HepG2 (cell line): Measurements from ENCODE around the gene MARCHF9. TPM values are rescaled to one million over a fixed set of nuclear protein-coding genes. Genes with fewer than 3 reads are reported as not detected.

ENCODE experiments used
- CCAR2 ChIP-seq: fragments of 200-400 bp; formaldehyde crosslinking; optimal IDR thresholded peaks from 2 replicates; pipeline ENCODE3; 2018; ENCODE audit warnings: low read depth, mild to moderate bottlenecking, low read length, moderate library complexity
- EHMT2 ChIP-seq: fragments of 200-600 bp; sonication (generic); IDR thresholded peaks from 2 replicates; pipeline ENCODE4 v1.7.0; 2017; ENCODE audit warnings: antibody characterized with exemption, low read depth, low read length, borderline replicate concordance
- FOXK1 ChIP-seq: sonication (generic); formaldehyde crosslinking; IDR thresholded peaks from 2 replicates; pipeline ENCODE4 v1.4.0; 2020; ENCODE audit warnings: low read depth, missing genetic modification reagents, borderline replicate concordance
- FOXP1 ChIP-seq, 2 experiments: fragments of 450-650 bp in 1 of 2; IDR thresholded peaks; 2 replicates each; pipeline ENCODE4 v1.6.1; 2017 to 2018; ENCODE audit warnings: antibody characterized with exemption in 1 of 2
- HMGXB3 ChIP-seq: sonication (generic); formaldehyde crosslinking; IDR thresholded peaks from 2 replicates; pipeline ENCODE4 v1.4.0; 2020; ENCODE audit warnings: missing genetic modification reagents, borderline replicate concordance
- HNF4A ChIP-seq: sonication (generic); formaldehyde crosslinking; IDR thresholded peaks from 2 replicates; pipeline ENCODE4 v1.4.0; 2020; ENCODE audit warnings: missing genetic modification reagents
- IRF2 ChIP-seq: IDR thresholded peaks from 2 replicates; pipeline ENCODE4 v1.6.1; 2018; ENCODE audit warnings: missing genetic modification reagents, missing compliant biosample characterization
- KLF9 ChIP-seq: IDR thresholded peaks from 2 replicates; pipeline ENCODE4 v1.6.1; 2016; ENCODE audit warnings: low read depth
- NONO ChIP-seq, 2 experiments: fragments of 450-650 bp in 1 of 2; sonication (generic) in 1 of 2; formaldehyde crosslinking in 1 of 2; IDR thresholded peaks in 1 of 2; conservative IDR thresholded peaks in 1 of 2; 2 replicates each; pipeline versions ENCODE4 v1.6.1 to v1.8.0; 2017 to 2022; ENCODE audit warnings: mild to moderate bottlenecking in 1 of 2, missing genetic modification reagents in 1 of 2, moderate library complexity in 1 of 2
- ZNF33A ChIP-seq: sonication (generic); formaldehyde crosslinking; IDR thresholded peaks from 2 replicates; pipeline ENCODE4 v1.5.1; 2020; ENCODE audit warnings: missing genetic modification reagents, mild to moderate bottlenecking, moderate library complexity, borderline replicate concordance
- ZNF629 ChIP-seq: sonication (generic); formaldehyde crosslinking; conservative IDR thresholded peaks from 2 replicates; pipeline ENCODE4 v1.5.0; 2020; ENCODE audit warnings: missing genetic modification reagents
- ZNF660 ChIP-seq: sonication (generic); formaldehyde crosslinking; IDR thresholded peaks from 2 replicates; pipeline ENCODE4 v1.5.1; 2020; ENCODE audit warnings: mild to moderate bottlenecking, low read depth, missing genetic modification reagents, borderline replicate concordance
- ZNF772 ChIP-seq: sonication (generic); formaldehyde crosslinking; IDR thresholded peaks from 2 replicates; pipeline ENCODE4 v1.5.0; 2020; ENCODE audit warnings: mild to moderate bottlenecking, missing genetic modification reagents
- polyA plus RNA-seq, 8 experiments: library from polyadenylated mRNA; depleted of rRNA in 3 of 8; stranded (reverse) in 7 of 8; unstranded in 1 of 8; fragments of >200 nt; fragmentation: Illumina TruSeq in 4 of 8; extraction: Trizol in 4 of 8; gene quantifications; 2 replicates each; pipeline versions ENCODE4 v1.2.1 to v1.2.3, GENCODE V29; 2011 to 2016; ENCODE audit warnings: low read depth in 4 of 8, missing spikeins in 1 of 8, mixed read lengths in 1 of 8; ENCODE audit not compliant: insufficient read depth in 1 of 8
- total RNA-seq, 5 experiments: library from RNA; depleted of rRNA; stranded (reverse); fragments of >200 nt; fragmentation: Illumina TruSeq; extraction: Trizol; gene quantifications; 2 replicates each; pipeline ENCODE4 v1.2.3, GENCODE V29; 2016; ENCODE audit warnings: low read depth in 1 of 5
- TF ChIP-seq, protein P1 (sequence below): sonication (generic); formaldehyde crosslinking; IDR thresholded peaks from 2 replicates; pipeline ENCODE4 v1.4.0; 2020; ENCODE audit warnings: missing genetic modification reagents
- TF ChIP-seq, protein P2 (sequence below): sonication (generic); formaldehyde crosslinking; IDR thresholded peaks from 2 replicates; pipeline ENCODE4 v1.5.1; 2020; ENCODE audit warnings: mild to moderate bottlenecking, missing genetic modification reagents, borderline replicate concordance

Gene MARCHF9
- total and polyA plus RNA-seq, 2 of the 13 experiments (the other 11 are each of a cell fraction or from before 2014, with no cell fraction given): 5.7 to 9.6 TPM

DNA sequence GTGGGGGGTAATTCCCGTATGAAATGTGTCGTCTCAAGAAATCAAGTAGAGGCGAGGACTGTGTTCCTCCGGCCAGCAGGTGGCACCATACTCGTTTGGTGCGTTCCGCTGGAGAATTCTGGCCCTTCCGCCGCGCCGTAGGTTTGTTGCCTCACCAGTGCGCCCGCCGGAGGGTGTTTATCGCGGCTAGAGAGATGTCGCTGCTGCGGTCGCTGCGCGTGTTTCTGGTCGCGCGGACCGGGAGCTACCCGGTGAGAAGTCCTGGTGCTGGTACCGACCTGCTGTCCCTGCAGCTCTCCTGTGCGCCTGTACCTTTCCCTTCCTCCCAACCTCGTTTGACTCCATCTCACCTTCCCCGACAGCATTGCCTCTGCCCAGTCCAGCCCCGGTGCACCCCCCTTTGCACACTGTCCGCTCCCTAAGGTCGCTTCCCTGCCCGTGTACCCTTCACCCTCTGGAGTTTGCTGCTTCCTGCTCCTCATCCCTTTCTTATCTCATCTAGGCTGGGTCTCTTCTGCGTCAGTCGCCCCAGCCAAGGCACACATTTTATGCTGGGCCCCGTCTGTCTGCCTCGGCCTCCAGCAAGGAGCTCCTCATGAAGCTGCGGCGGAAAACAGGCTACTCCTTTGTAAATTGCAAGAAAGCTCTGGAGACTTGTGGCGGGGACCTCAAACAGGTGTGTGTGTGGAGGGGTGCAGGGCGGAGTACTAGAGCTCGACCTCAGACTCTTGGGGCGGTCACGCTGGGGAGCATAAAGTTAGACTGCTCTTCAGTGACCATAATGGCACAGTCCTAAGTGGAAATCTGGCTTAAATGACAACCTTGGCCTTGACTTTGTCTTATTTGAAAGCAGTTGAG lies 27.9 kb downstream of the MARCHF9 start, which contains the start of gene TSFM (continued):
- TF ChIP-seq HMGXB3 (CRISPR knock-in tag) (peak; percentile 66; the same call in 1 of the 2 replicates), EHMT2 (no peak), ZNF629 (CRISPR knock-in tag) (no peak), ZNF660 (CRISPR knock-in tag) (no peak), ZNF33A (CRISPR knock-in tag) (no peak), IRF2 (CRISPR knock-in tag) (peak; percentile 94), ZNF772 (CRISPR knock-in tag) (peak; percentile 82), KLF9 (peak; percentile 65; the same call in 1 of the 2 replicates), NONO (IDR thresholded peaks at IDR 0.05) (no peak), NONO (CRISPR knock-in tag; conservative IDR thresholded peaks at IDR 0.05) (peak; percentile 88), HNF4A (CRISPR knock-in tag) (peak; percentile 14; the same call in 1 of the 2 replicates), FOXP1 (IDR thresholded peaks at IDR 0.05) (peak; percentile 62; the same call in 1 of the 2 replicates), FOXP1 (CRISPR knock-in tag; IDR thresholded peaks at IDR 0.05) (peak; percentile 76), FOXK1 (CRISPR knock-in tag) (peak; percentile 98), CCAR2 (no peak)
- TF ChIP-seq, protein P1, sequence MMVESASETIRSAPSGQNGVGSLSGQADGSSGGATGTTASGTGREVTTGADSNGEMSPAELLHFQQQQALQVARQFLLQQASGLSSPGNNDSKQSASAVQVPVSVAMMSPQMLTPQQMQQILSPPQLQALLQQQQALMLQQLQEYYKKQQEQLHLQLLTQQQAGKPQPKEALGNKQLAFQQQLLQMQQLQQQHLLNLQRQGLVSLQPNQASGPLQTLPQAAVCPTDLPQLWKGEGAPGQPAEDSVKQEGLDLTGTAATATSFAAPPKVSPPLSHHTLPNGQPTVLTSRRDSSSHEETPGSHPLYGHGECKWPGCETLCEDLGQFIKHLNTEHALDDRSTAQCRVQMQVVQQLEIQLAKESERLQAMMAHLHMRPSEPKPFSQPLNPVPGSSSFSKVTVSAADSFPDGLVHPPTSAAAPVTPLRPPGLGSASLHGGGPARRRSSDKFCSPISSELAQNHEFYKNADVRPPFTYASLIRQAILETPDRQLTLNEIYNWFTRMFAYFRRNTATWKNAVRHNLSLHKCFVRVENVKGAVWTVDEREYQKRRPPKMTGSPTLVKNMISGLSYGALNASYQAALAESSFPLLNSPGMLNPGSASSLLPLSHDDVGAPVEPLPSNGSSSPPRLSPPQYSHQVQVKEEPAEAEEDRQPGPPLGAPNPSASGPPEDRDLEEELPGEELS: peak; percentile 73
- TF ChIP-seq, protein P2, sequence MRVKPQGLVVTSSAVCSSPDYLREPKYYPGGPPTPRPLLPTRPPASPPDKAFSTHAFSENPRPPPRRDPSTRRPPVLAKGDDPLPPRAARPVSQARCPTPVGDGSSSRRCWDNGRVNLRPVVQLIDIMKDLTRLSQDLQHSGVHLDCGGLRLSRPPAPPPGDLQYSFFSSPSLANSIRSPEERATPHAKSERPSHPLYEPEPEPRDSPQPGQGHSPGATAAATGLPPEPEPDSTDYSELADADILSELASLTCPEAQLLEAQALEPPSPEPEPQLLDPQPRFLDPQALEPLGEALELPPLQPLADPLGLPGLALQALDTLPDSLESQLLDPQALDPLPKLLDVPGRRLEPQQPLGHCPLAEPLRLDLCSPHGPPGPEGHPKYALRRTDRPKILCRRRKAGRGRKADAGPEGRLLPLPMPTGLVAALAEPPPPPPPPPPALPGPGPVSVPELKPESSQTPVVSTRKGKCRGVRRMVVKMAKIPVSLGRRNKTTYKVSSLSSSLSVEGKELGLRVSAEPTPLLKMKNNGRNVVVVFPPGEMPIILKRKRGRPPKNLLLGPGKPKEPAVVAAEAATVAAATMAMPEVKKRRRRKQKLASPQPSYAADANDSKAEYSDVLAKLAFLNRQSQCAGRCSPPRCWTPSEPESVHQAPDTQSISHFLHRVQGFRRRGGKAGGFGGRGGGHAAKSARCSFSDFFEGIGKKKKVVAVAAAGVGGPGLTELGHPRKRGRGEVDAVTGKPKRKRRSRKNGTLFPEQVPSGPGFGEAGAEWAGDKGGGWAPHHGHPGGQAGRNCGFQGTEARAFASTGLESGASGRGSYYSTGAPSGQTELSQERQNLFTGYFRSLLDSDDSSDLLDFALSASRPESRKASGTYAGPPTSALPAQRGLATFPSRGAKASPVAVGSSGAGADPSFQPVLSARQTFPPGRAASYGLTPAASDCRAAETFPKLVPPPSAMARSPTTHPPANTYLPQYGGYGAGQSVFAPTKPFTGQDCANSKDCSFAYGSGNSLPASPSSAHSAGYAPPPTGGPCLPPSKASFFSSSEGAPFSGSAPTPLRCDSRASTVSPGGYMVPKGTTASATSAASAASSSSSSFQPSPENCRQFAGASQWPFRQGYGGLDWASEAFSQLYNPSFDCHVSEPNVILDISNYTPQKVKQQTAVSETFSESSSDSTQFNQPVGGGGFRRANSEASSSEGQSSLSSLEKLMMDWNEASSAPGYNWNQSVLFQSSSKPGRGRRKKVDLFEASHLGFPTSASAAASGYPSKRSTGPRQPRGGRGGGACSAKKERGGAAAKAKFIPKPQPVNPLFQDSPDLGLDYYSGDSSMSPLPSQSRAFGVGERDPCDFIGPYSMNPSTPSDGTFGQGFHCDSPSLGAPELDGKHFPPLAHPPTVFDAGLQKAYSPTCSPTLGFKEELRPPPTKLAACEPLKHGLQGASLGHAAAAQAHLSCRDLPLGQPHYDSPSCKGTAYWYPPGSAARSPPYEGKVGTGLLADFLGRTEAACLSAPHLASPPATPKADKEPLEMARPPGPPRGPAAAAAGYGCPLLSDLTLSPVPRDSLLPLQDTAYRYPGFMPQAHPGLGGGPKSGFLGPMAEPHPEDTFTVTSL (CRISPR knock-in tag): peak; percentile 70; the same call in 1 of the 2 replicates
